B cell (primary cell): ENCODE results near the gene JSRP1. TPM values are rescaled to one million over a fixed set of nuclear protein-coding genes. Genes with fewer than 3 reads are reported as not detected.

Experiments used
- ATAC-seq: fragments of 200-7000 bp; cut with Tn5 transposase; one replicate; pipeline ENCODE4 v1.10.0; 2021; ENCODE audit warnings: low read depth, mild to moderate bottlenecking, moderate number of reproducible peaks, moderate library complexity
- CTCF ChIA-PET: fragments of 350-600 bp; sonication (Branson Sonifier 250); formaldehyde crosslinking; loops from one replicate; lab custom pipeline; 2021; ENCODE audit warnings: antibody characterized with exemption, inconsistent platforms; lab: Charles Lee
- POLR2A ChIA-PET: fragments of 350-600 bp; sonication (Branson Sonifier 250); formaldehyde crosslinking; loops from one replicate; lab custom pipeline; 2021; ENCODE audit warnings: antibody characterized with exemption; lab: Charles Lee
- DNase-seq: peaks from one replicate; pipeline ENCODE4 v3.0.0; 2013
- H2AFZ ChIP-seq: 2 replicates; pipeline ENCODE4 v1.6.1; 2012; ENCODE audit warnings: mild to moderate bottlenecking, low read depth, low read length; ENCODE audit not compliant: insufficient read depth, poor library complexity, severe bottlenecking
- H3K27ac ChIP-seq, 2 donors: 1 replicate in 1 of 2; 2 replicates in 1 of 2; pipeline ENCODE4 v1.5.1; 2012 to 2013; ENCODE audit warnings: low read length in 2 of 2, mild to moderate bottlenecking in 2 of 2, moderate library complexity in 1 of 2
- H3K27me3 ChIP-seq, 4 experiments: fragments of 200-600 bp in 1 of 4; sonication (generic) in 1 of 4; replicated peaks in 1 of 4; 1 replicate in 2 of 4; 2 replicates in 2 of 4; pipeline versions ENCODE4 v1.6.1 to v1.7.0; 2013 to 2016; ENCODE audit warnings: low read length in 3 of 4, mild to moderate bottlenecking in 2 of 4, mixed read lengths in 1 of 4, moderate library complexity in 1 of 4; ENCODE audit not compliant: insufficient read depth in 4 of 4, control insufficient read depth in 3 of 4; ENCODE audit errors: control extremely low read depth in 1 of 4
- H3K36me3 ChIP-seq, 2 experiments: replicated peaks in 1 of 2; 1 replicate in 1 of 2; 2 replicates in 1 of 2; pipeline versions ENCODE4 v1.6.1 to v1.7.1; 2013; ENCODE audit warnings: low read length in 1 of 2; ENCODE audit not compliant: insufficient read depth in 2 of 2, control insufficient read depth in 1 of 2; ENCODE audit errors: control extremely low read depth in 1 of 2, extremely low read depth in 1 of 2
- H3K4me1 ChIP-seq, 2 donors: fragments of 200-600 bp in 1 of 2; sonication (generic) in 1 of 2; 1 replicate in 1 of 2; 2 replicates in 1 of 2; pipeline versions ENCODE4 v1.5.1 to v1.6.1; 2013 to 2017; ENCODE audit warnings: low read length in 2 of 2; ENCODE audit not compliant: control insufficient read depth in 2 of 2, insufficient read depth in 2 of 2
- H3K4me2 ChIP-seq: replicated peaks from 2 replicates; pipeline ENCODE3; 2012; ENCODE audit warnings: mild to moderate bottlenecking, low read depth, low read length; ENCODE audit not compliant: poor library complexity, severe bottlenecking
- H3K4me3 ChIP-seq, 5 experiments: fragments of 200-600 bp in 1 of 5; sonication (generic) in 1 of 5; 1 replicate in 3 of 5; 2 replicates in 2 of 5; pipeline versions ENCODE4 v1.5.1 to v1.7.0; 2011 to 2016; ENCODE audit warnings: low read length in 4 of 5, mild to moderate bottlenecking in 4 of 5, low read depth in 2 of 5, control low read depth in 1 of 5, moderate library complexity in 1 of 5; ENCODE audit not compliant: insufficient read depth in 1 of 5; ENCODE audit errors: control extremely low read depth in 1 of 5, extremely low read depth in 1 of 5
- H3K79me2 ChIP-seq: fragments of 200-600 bp; sonication (generic); one replicate; pipeline ENCODE4 v1.6.0; 2016; ENCODE audit warnings: low read length; ENCODE audit not compliant: control insufficient read depth, insufficient read depth
- H3K9ac ChIP-seq: fragments of 200-600 bp; sonication (generic); 2 replicates; pipeline ENCODE4 v1.6.1; 2017; ENCODE audit warnings: mild to moderate bottlenecking, low read length, moderate library complexity
- H3K9me3 ChIP-seq, 3 donors: one replicate each; pipeline versions ENCODE4 v1.6.1 to v1.7.1; 2013; ENCODE audit warnings: low read length in 2 of 3; ENCODE audit not compliant: control insufficient read depth in 2 of 3, insufficient read depth in 1 of 3; ENCODE audit errors: control extremely low read depth in 1 of 3
- H4K20me1 ChIP-seq: 2 replicates; pipeline ENCODE4 v1.6.0; 2012; ENCODE audit warnings: mild to moderate bottlenecking, low read length; ENCODE audit not compliant: insufficient read depth, control insufficient read depth, poor library complexity, severe bottlenecking
- H3K27ac Mint-ChIP-seq: one replicate; pipeline ENCODE4 v1.8.0; 2021; ENCODE audit warnings: mixed read lengths
- H3K27me3 Mint-ChIP-seq: one replicate; pipeline ENCODE4 v1.8.0; 2021; ENCODE audit warnings: mixed read lengths
- H3K4me1 Mint-ChIP-seq: one replicate; pipeline ENCODE4 v1.8.0; 2021; ENCODE audit warnings: mixed read lengths
- H3K4me3 Mint-ChIP-seq: one replicate; pipeline ENCODE4 v1.8.0; 2021; ENCODE audit warnings: mixed read lengths
- H3K9me3 Mint-ChIP-seq: one replicate; pipeline ENCODE4 v1.8.0; 2022; ENCODE audit warnings: mixed read lengths; ENCODE audit not compliant: insufficient read depth
- EZH2 ChIP-seq: IDR thresholded peaks from 2 replicates; pipeline ENCODE4 v1.6.1; 2012; ENCODE audit warnings: borderline replicate concordance, low read depth, mild to moderate bottlenecking, moderate library complexity, low read length; ENCODE audit not compliant: insufficient read depth, poor library complexity, severe bottlenecking
- WGBS: methylation state at CpG from one replicate; pipeline ENCODE4 v1.1.5; 2013; ENCODE audit warnings: missing lambda C conversion rate; ENCODE audit not compliant: insufficient coverage; 5-methylcytosine and 5-hydroxymethylcytosine counted together
- intact Hi-C: fragments of 100-400 bp; cut with micrococcal nuclease; formaldehyde crosslinking; loops from one replicate; pipeline ENCODE4 v1.10.0; 2022
- polyA plus RNA-seq: library from polyadenylated mRNA; depleted of rRNA; stranded (reverse); fragments of >200 nt; gene quantifications from 2 replicates; pipeline ENCODE4 v1.2.3, GENCODE V29; 2012
- total RNA-seq, 2 donors: library from RNA; stranded (reverse); fragments of 120-200 nt in 1 of 2; gene quantifications; 1 replicate in 1 of 2; 2 replicates in 1 of 2; pipeline versions ENCODE4 v1.2.3 to v1.2.4, GENCODE V29; 2013 to 2022
- TF ChIP-seq, protein P1 (sequence below): fragments of 200-600 bp; IDR thresholded peaks from one replicate; pipeline ENCODE4 v1.8.0; 2022; ENCODE audit warnings: antibody characterized with exemption, mild to moderate bottlenecking

JSRP1 gene
- total and polyA plus RNA-seq, 2 donors (not counting 1 experiment from before 2014, with no cell fraction given): 2.1 to 3.0 TPM

DNA sequence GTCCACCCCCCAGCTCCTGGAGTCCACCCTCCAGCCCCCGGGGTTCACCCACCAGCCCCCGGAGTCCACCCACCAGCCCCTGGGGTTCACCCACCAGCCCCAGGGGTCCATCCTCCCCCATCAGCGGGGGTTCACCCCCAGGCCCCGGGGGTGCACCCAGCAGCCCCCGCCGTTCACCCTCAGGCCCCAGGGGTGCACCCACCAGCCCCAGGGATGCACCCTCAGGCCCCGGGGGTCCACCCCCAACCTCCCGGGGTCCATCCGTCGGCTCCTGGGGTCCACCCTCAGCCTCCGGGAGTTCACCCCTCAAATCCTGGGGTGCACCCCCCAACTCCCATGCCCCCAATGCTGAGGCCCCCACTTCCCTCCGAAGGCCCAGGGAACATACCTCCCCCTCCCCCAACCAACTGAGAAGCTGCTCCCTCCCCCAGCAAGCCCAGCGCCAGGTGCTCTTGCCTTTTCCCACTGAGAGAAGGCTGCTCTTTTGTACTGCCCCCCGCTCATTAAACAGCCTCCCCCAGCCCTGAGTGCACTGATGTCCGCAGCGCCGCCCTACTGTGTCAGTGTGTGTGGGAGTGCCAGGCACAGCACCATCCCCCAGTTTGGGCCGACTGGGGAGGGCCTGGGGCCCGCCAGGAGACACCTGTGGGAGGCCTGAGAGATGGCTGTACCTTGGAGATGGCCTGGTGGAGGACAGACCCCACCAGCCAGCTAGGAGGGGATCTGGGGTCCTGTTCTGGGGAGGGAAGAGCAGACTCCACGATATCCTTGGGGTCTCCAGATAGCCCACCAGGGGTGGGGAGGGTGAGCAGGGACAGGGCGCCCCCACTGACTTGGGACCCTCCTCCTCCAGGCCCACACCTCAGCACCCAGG, 7.8 kb downstream of the JSRP1 start:
- Histone ChIP-seq H2AFZ (no peak overlapping the region), H3K27me3 (peaks cover 0 to 38% (median 14%) of the 10 kb centered on the region in 4 experiments), H3K4me3 (no peak overlapping the region), H3K36me3 (peaks cover 0 to 52% of the 10 kb centered on the region in 2 experiments), H3K4me1 (peaks cover 26 to 28% of the 10 kb centered on the region in 2 donors), H3K27ac (no peak overlapping the region), H3K9me3 (peaks cover 0 to 15% (median 0%) of the 10 kb centered on the region in 3 donors), H3K4me2 (no peak overlapping the region), H4K20me1 (peaks cover 81% of the 10 kb centered on the region), H3K79me2 (peaks cover 33% of the 10 kb centered on the region), H3K9ac (no peak overlapping the region)
- peaks cover 16% of the 10 kb centered on the region for H3K4me1 Mint-ChIP-seq
- CTCF ChIA-PET: no interaction called here
- intact Hi-C loops: no loop called here
- H3K4me3 Mint-ChIP-seq: no peak overlapping the region
- no peak overlapping the region for H3K27ac Mint-ChIP-seq
- no peaks in the 10 kb centered on the region for H3K27me3 Mint-ChIP-seq
- DNase-seq: no peak
- TF ChIP-seq EZH2: no peak
- TF ChIP-seq, protein P1, sequence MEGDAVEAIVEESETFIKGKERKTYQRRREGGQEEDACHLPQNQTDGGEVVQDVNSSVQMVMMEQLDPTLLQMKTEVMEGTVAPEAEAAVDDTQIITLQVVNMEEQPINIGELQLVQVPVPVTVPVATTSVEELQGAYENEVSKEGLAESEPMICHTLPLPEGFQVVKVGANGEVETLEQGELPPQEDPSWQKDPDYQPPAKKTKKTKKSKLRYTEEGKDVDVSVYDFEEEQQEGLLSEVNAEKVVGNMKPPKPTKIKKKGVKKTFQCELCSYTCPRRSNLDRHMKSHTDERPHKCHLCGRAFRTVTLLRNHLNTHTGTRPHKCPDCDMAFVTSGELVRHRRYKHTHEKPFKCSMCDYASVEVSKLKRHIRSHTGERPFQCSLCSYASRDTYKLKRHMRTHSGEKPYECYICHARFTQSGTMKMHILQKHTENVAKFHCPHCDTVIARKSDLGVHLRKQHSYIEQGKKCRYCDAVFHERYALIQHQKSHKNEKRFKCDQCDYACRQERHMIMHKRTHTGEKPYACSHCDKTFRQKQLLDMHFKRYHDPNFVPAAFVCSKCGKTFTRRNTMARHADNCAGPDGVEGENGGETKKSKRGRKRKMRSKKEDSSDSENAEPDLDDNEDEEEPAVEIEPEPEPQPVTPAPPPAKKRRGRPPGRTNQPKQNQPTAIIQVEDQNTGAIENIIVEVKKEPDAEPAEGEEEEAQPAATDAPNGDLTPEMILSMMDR: no peak
- H3K9me3 Mint-ChIP-seq: no peaks in the 10 kb centered on the region
- POLR2A ChIA-PET: no interaction called here
- no peak for ATAC-seq
- WGBS: 96% methylated on average over 9 of the region's 21 CpGs
